PC-9 (cell line): ENCODE results near the gene SLC41A1. TPM values are rescaled to one million over a fixed set of nuclear protein-coding genes. Genes with fewer than 3 reads are reported as not detected.
A peak's percentile ranks its signal among the peaks of the same experiment; 100 is the strongest.

Source experiments
- BruUV-seq: library from RNA; stranded (reverse); fragments of 400-500 nt; replicated peaks from 2 replicates; lab custom pipeline; 2021; lab: Mats Ljungman, UMichigan
- CTCF ChIA-PET: fragments of 300-600 bp; sonication (Branson Sonifier 250); formaldehyde crosslinking; loops from one replicate; lab custom pipeline; 2022; ENCODE audit warnings: antibody characterized with exemption; lab: Charles Lee
- POLR2A ChIA-PET: fragments of 300-600 bp; sonication (Branson Sonifier 250); formaldehyde crosslinking; loops from one replicate; lab custom pipeline; 2022; ENCODE audit warnings: antibody characterized with exemption; ENCODE audit not compliant: unreplicated experiment; lab: Charles Lee
- DNase-seq, 2 experiments: peaks; one replicate each; pipeline versions ENCODE4 v3.0.0 to v3.0.0-alpha.2; 2015 to 2022; ENCODE audit warnings: mixed read lengths in 1 of 2
- H2AFZ ChIP-seq: fragments of 200-600 bp; sonication (generic); 2 replicates; pipeline ENCODE4 v1.8.1; 2017; ENCODE audit warnings: antibody characterized with exemption
- H3F3A ChIP-seq: fragments of 200-600 bp; sonication (generic); 2 replicates; pipeline ENCODE4 v1.8.1; 2017; ENCODE audit warnings: antibody characterized with exemption, mild to moderate bottlenecking, low read depth; ENCODE audit not compliant: insufficient read depth
- H3K27ac ChIP-seq: fragments of 200-600 bp; sonication (generic); 2 replicates; pipeline ENCODE4 v1.6.1; 2016; ENCODE audit warnings: mixed run types
- H3K27me3 ChIP-seq: fragments of 200-600 bp; sonication (generic); 2 replicates; pipeline ENCODE4 v1.6.1; 2016; ENCODE audit warnings: low read depth, mixed run types; ENCODE audit not compliant: insufficient read depth
- H3K36me3 ChIP-seq: fragments of 200-600 bp; sonication (generic); 2 replicates; pipeline ENCODE4 v1.6.1; 2016; ENCODE audit warnings: low read depth, mixed run types
- H3K4me1 ChIP-seq: fragments of 200-600 bp; sonication (generic); replicated peaks from 2 replicates; pipeline ENCODE4 v1.6.1; 2016; ENCODE audit warnings: mixed run types; ENCODE audit not compliant: insufficient read depth
- H3K4me2 ChIP-seq: fragments of 200-600 bp; sonication (generic); 2 replicates; pipeline ENCODE4 v1.6.1; 2017; ENCODE audit warnings: mixed run types
- H3K4me3 ChIP-seq: fragments of 200-600 bp; sonication (generic); 2 replicates; pipeline ENCODE4 v1.6.1; 2016; ENCODE audit warnings: mixed run types
- H3K79me2 ChIP-seq: fragments of 200-600 bp; sonication (generic); 2 replicates; pipeline ENCODE4 v1.6.1; 2017; ENCODE audit warnings: low read depth, mixed run types
- H3K9me2 ChIP-seq: fragments of 200-600 bp; sonication (generic); 2 replicates; pipeline ENCODE4 v1.8.1; 2017; ENCODE audit warnings: mild to moderate bottlenecking; ENCODE audit not compliant: insufficient read depth
- H3K9me3 ChIP-seq: fragments of 200-600 bp; sonication (generic); 2 replicates; pipeline ENCODE4 v1.8.1; 2016; ENCODE audit warnings: low read depth; ENCODE audit not compliant: insufficient read depth
- H4K20me1 ChIP-seq: fragments of 200-600 bp; sonication (generic); 2 replicates; pipeline ENCODE4 v1.8.1; 2017; ENCODE audit not compliant: insufficient read depth
- CTCF ChIP-seq: fragments of 200-600 bp; sonication (generic); conservative IDR thresholded peaks from 2 replicates; pipeline ENCODE4 v1.6.1; 2017; ENCODE audit warnings: mixed run types, antibody characterized with exemption, mild to moderate bottlenecking, moderate library complexity
- EZH2 ChIP-seq: fragments of 200-600 bp; sonication (generic); IDR thresholded peaks from 2 replicates; pipeline ENCODE4 v1.8.0; 2017; ENCODE audit warnings: antibody characterized with exemption, low read depth
- intact Hi-C: fragments of 100-400 bp; cut with micrococcal nuclease; formaldehyde crosslinking; loops from one replicate; pipeline ENCODE4 v1.10.0; 2022; ENCODE audit not compliant: unreplicated experiment
- total RNA-seq: library from RNA; stranded (reverse); gene quantifications from 2 replicates; pipeline ENCODE4 v1.2.3, GENCODE V29; 2021

SLC41A1 gene
- total RNA-seq, 1 experiment from 2014 or later, result 34.5 TPM

- CTCF ChIA-PET, result no interaction called here
- Histone ChIP-seq H3K4me1 (no peaks in the 10 kb centered on the region), H4K20me1 (no peaks in the 10 kb centered on the region), H3K9me2 (no peaks in the 10 kb centered on the region), H2AFZ (no peak overlapping the region), H3K4me2 (no peak overlapping the region), H3K27ac (no peak overlapping the region), H3K27me3 (no peaks in the 10 kb centered on the region), H3K9me3 (no peaks in the 10 kb centered on the region), H3K4me3 (no peak overlapping the region), H3F3A (no peaks in the 10 kb centered on the region), H3K79me2 (no peaks in the 10 kb centered on the region), H3K36me3 (no peaks in the 10 kb centered on the region)
- TF ChIP-seq CTCF (no peak), EZH2 (no peak)
- no TSS peak for BruUV-seq
- no peak for DNase-seq
- POLR2A ChIA-PET, result no interaction called here
- intact Hi-C loops, result no loop called here
Measured at GRCh38 chr1:205756552-205756951, 56.4 kb downstream of the SLC41A1 start.

- Histone ChIP-seq H3K27ac (no peak overlapping the region), H3K36me3 (no peaks in the 10 kb centered on the region), H3K9me3 (no peaks in the 10 kb centered on the region), H3K79me2 (0 out of 2 replicates have a peak, but pooled peaks cover under 1% of the 10 kb centered on the region), H3K4me1 (no peaks in the 10 kb centered on the region), H3F3A (peaks cover 5% of the 10 kb centered on the region; the same call in 1 of the 2 replicates), H3K4me2 (no peak overlapping the region), H3K9me2 (no peaks in the 10 kb centered on the region), H3K27me3 (no peaks in the 10 kb centered on the region), H4K20me1 (no peaks in the 10 kb centered on the region), H2AFZ (no peak overlapping the region), H3K4me3 (no peak overlapping the region)
- no peak for DNase-seq
- ChIA-PET CTCF (interaction anchor here (0.6 kb wide), 2 partner anchors 59 to 121 kb away, joined by 3 to 9 read pairs; no protein-coding TSS in a partner anchor), POLR2A (no interaction called here)
- TF ChIP-seq EZH2, result no peak
- no peak for TF ChIP-seq CTCF
- BruUV-seq, result no TSS peak
- intact Hi-C loops, result no loop called here
Measured at GRCh38 chr1:205754857-205755256, 58.1 kb downstream of the SLC41A1 start.

GRCh38 chr1:205751036-205751651, 61.9 kb downstream of the SLC41A1 start:
- no TSS peak for BruUV-seq
- ChIA-PET POLR2A (no interaction called here), CTCF (no interaction called here)
- H3K4me2 ChIP-seq, result peak overlapping the region; percentile 87; the same call in 1 of the 2 replicates
- intact Hi-C loops, result loop anchor here (2.0 kb wide), 1 partner anchor 24 kb away; the partner anchor contains the start of gene RAB29
- peaks cover 36% of the 10 kb centered on the region for H3K79me2 ChIP-seq
- H3K9me3 ChIP-seq, result no peaks in the 10 kb centered on the region
- peak overlapping the region; percentile 94 for H2AFZ ChIP-seq
- peaks cover 22% of the 10 kb centered on the region for H3K4me1 ChIP-seq
- peaks cover 30% of the 10 kb centered on the region for H4K20me1 ChIP-seq
- H3K36me3 ChIP-seq, result peaks cover 17% of the 10 kb centered on the region
- H3K27ac ChIP-seq, result no peak overlapping the region
- H3F3A ChIP-seq, result peaks cover 19% of the 10 kb centered on the region; the same call in 1 of the 2 replicates
- no peaks in the 10 kb centered on the region for H3K27me3 ChIP-seq
- no peaks in the 10 kb centered on the region for H3K9me2 ChIP-seq
- DNase-seq, result no peak
- TF ChIP-seq EZH2 (no peak), CTCF (no peak)
- peak overlapping the region; percentile 85; the same call in 1 of the 2 replicates for H3K4me3 ChIP-seq
